Testis (tissue), 3 donors: ENCODE results near the gene KAT6B. TPM values are rescaled to one million over a fixed set of nuclear protein-coding genes. Genes with fewer than 3 reads are reported as not detected.
A peak's percentile ranks its signal among the peaks of the same experiment; 100 is the strongest.

ENCODE experiments used
- DNase-seq: peaks from one replicate; pipeline ENCODE4 v3.0.0-alpha.2; 2019
- H3K27ac ChIP-seq, 2 donors: fragments of 200-600 bp; sonication (generic); one replicate each; pipeline ENCODE4 v1.5.1; 2019
- H3K27me3 ChIP-seq: fragments of 200-600 bp; sonication (generic); one replicate; pipeline ENCODE4 v1.5.1; 2019
- H3K36me3 ChIP-seq: fragments of 200-600 bp; sonication (generic); one replicate; pipeline ENCODE4 v1.5.1; 2017; ENCODE audit warnings: low read depth; ENCODE audit errors: missing control alignments
- H3K4me1 ChIP-seq: fragments of 200-600 bp; sonication (generic); one replicate; pipeline ENCODE4 v1.5.1; 2019
- H3K4me3 ChIP-seq, 2 donors: fragments of 200-600 bp; sonication (generic); one replicate each; pipeline ENCODE4 v1.5.1; 2017 to 2019
- H3K9me3 ChIP-seq: fragments of 200-600 bp; sonication (generic); one replicate; pipeline ENCODE4 v1.5.1; 2017
- POLR2A ChIP-seq: fragments of 450-650 bp; IDR thresholded peaks from one replicate; pipeline ENCODE4 v1.6.1; 2017; ENCODE audit warnings: antibody characterized with exemption, mild to moderate bottlenecking, moderate library complexity
- WGBS, 2 donors: methylation state at CpG; one replicate each; pipeline ENCODE4 v1.1.5; 2018; 5-methylcytosine and 5-hydroxymethylcytosine counted together
- intact Hi-C: fragments of 100-400 bp; cut with DNase I; formaldehyde crosslinking; loops from one replicate; pipeline ENCODE4 v1.15.1; 2023; ENCODE audit warnings: low total_unique reads
- polyA plus RNA-seq: library from polyadenylated mRNA; stranded (reverse); fragments of 350-450 nt; fragmentation: Illumina TruSeq; extraction: RNeasy Lipid Tissue Mini Kit (QIAGEN cat#74804); gene quantifications from one replicate; pipeline ENCODE4 v1.2.3, GENCODE V29; 2014; ENCODE audit warnings: low read depth, low replicate concordance; ENCODE audit not compliant: insufficient read depth
- total RNA-seq, 2 donors: library from RNA; depleted of rRNA; stranded (reverse); fragments of >200 nt; gene quantifications; one replicate each; pipeline ENCODE4 v1.2.3, GENCODE V29; 2016
- TF ChIP-seq, protein P1 (sequence below), 3 experiments: fragments of 450-650 bp in 2 of 3; fragments of 200-600 bp in 1 of 3; sonication (generic) in 1 of 3; IDR thresholded peaks; one replicate each; pipeline ENCODE4 v1.5.1; 2016 to 2019; ENCODE audit warnings: antibody characterized with exemption in 3 of 3, mild to moderate bottlenecking in 2 of 3, moderate library complexity in 1 of 3

KAT6B gene
- total and polyA plus RNA-seq, 3 donors from 2014 or later: 23.9 to 109 (median 106) TPM

DNA sequence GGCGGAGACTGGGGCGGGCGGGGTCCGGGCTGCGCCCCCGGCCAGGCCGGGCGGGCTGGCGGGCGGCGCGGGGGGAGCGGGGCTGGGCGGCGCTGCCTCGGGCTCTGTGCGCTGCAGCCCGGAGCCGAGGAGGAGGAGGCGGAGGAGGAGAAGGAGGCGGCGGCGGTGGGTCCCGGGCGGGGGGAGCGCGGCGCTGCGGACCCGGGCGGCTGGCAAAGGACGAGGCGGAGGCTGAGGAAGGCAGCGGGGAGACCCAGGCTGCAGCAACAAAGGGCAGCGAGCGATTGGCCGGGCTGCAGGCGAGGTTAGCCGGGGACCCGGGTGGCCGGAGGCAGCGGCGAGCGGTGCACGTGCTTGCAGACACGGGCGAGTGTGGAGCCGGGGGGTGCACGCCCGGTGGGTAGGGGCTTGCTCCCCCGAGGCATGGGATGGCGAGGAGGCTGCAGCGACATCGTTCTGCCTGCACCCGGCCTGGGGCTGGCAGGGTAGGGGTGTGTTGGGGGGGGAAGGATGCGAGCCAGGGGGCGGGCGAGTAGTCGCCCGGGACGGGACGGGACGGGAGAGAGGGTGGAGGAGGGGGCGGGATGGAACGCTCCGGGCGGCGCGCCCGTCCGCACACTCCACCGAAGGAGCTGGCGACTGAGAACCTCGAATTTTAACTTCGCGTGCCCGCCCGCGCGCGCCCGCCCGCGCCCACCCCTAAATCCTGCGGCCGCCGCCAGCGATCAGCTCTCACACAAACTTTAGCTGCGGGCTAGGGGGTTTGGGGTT is 844 bp upstream of the KAT6B start:
- intact Hi-C loops: no loop called here
- Histone ChIP-seq H3K27ac (peak overlapping the region; percentile 82 to 89), H3K4me3 (peak overlapping the region; percentile 89 to 98), H3K9me3 (no peaks in the 10 kb centered on the region), H3K27me3 (no peaks in the 10 kb centered on the region), H3K4me1 (peaks cover 43% of the 10 kb centered on the region), H3K36me3 (no peaks in the 10 kb centered on the region)
- WGBS, 2 donors: 0 to 1% methylated on average over 19 to 77 of the region's 89 CpGs
- peak; percentile 46 for DNase-seq
- TF ChIP-seq, protein P1, sequence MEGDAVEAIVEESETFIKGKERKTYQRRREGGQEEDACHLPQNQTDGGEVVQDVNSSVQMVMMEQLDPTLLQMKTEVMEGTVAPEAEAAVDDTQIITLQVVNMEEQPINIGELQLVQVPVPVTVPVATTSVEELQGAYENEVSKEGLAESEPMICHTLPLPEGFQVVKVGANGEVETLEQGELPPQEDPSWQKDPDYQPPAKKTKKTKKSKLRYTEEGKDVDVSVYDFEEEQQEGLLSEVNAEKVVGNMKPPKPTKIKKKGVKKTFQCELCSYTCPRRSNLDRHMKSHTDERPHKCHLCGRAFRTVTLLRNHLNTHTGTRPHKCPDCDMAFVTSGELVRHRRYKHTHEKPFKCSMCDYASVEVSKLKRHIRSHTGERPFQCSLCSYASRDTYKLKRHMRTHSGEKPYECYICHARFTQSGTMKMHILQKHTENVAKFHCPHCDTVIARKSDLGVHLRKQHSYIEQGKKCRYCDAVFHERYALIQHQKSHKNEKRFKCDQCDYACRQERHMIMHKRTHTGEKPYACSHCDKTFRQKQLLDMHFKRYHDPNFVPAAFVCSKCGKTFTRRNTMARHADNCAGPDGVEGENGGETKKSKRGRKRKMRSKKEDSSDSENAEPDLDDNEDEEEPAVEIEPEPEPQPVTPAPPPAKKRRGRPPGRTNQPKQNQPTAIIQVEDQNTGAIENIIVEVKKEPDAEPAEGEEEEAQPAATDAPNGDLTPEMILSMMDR (IDR thresholded peaks at IDR 0.05): no peak
- no peak for TF ChIP-seq POLR2A

DNA sequence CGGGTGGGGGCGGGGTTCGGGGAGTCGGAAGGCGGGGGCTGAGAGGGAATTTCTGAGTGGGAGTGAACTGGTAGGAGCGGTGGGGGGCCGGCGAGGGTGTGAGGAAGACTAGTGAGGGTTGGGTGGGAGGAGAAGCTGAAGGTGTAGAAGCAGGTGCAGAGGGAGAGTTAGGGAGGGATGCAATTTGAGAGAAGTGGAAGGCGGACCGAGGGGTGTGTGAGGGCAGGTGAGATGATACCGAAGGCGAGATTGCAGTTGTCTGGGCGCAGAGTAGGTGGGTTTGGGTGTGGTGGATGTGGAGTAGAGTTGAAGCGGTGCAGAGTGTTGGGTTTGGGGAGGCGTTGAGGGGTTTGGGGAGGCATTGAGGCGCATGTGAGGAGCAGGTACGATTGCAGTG is 643 bp downstream of the KAT6B start:
- intact Hi-C loops: no loop called here
- peak overlapping the region; percentile 89 to 98 for H3K4me3 ChIP-seq

DNA sequence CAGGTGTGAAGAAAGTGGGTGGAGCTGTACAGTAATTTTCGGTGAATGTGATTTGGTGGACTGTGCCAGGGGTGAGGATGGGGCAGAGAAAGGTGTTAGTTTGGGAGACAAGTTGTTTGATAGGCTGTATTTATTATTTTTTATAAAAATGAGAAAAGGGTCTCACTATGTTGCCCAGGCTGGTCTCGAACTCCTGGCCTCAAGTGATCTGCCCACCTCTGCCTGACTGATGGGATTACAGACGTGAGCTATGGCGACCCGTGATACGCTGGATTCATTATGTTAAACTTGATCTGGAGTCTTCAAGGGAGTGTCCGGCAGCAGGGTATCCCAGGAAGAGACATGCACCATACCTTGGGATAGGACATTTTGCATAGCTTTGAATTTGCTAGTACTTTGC is 1.3 kb downstream of the KAT6B start:
- Histone ChIP-seq H3K4me1 (peaks cover 36% of the 10 kb centered on the region), H3K36me3 (no peaks in the 10 kb centered on the region), H3K4me3 (peak overlapping the region; percentile 89 to 98), H3K27me3 (no peaks in the 10 kb centered on the region), H3K9me3 (no peaks in the 10 kb centered on the region), H3K27ac (peak overlapping the region; percentile 60 to 100)
- 36 to 71% methylated on average over 7 of the region's 7 CpGs for WGBS, 2 donors
- TF ChIP-seq, protein P1 (IDR thresholded peaks at IDR 0.05): no peak
- no peak for TF ChIP-seq POLR2A
- no peak for DNase-seq
- intact Hi-C loops: no loop called here

More for the DNA sequence above, 643 bp downstream of the KAT6B start:
- Histone ChIP-seq H3K4me1 (peaks cover 41% of the 10 kb centered on the region), H3K27me3 (no peaks in the 10 kb centered on the region), H3K36me3 (no peaks in the 10 kb centered on the region), H3K9me3 (no peaks in the 10 kb centered on the region), H3K27ac (peak overlapping the region; percentile 60 to 100)
- no peak for TF ChIP-seq POLR2A
- TF ChIP-seq, protein P1 (IDR thresholded peaks at IDR 0.05): no peak
- DNase-seq: no peak
- 5 to 8% methylated on average over 17 of the region's 17 CpGs for WGBS, 2 donors

DNA sequence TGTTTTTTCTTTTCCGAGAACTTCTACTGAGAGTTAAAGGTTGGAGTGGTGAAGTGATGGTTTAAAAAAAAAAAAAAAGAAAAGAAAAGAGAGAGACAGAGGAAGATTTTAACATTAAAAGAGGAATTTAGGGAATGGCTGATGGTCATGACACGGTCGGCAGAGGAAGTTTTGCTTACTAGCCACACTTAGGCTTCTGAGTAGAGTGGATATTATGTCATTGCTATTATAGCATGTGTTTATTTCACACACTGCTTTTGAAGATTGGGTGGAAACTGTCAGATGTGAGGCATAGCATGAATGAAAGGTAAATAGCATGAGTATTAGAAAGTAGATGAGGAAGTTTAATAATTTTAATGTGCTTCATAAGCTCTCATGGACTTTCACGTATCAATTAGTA is 2.5 kb downstream of the KAT6B start:
- Histone ChIP-seq H3K9me3 (no peaks in the 10 kb centered on the region), H3K4me3 (no peak overlapping the region), H3K4me1 (peaks cover 30% of the 10 kb centered on the region), H3K27me3 (no peaks in the 10 kb centered on the region), H3K36me3 (no peaks in the 10 kb centered on the region), H3K27ac (no peak overlapping the region)
- 33 to 46% methylated on average over 4 of the region's 4 CpGs for WGBS, 2 donors
- no peak for TF ChIP-seq POLR2A
- TF ChIP-seq, protein P1 (IDR thresholded peaks at IDR 0.05): no peak
- intact Hi-C loops: no loop called here
- no peak for DNase-seq
